ENCODE results near the gene MRI1. TPM values are rescaled to one million over a fixed set of nuclear protein-coding genes. Genes with fewer than 3 reads are reported as not detected.

The MRI1 gene
- total RNA-seq, 2 donors from 2014 or later, result 54.6 to 63.0 TPM

DNA sequence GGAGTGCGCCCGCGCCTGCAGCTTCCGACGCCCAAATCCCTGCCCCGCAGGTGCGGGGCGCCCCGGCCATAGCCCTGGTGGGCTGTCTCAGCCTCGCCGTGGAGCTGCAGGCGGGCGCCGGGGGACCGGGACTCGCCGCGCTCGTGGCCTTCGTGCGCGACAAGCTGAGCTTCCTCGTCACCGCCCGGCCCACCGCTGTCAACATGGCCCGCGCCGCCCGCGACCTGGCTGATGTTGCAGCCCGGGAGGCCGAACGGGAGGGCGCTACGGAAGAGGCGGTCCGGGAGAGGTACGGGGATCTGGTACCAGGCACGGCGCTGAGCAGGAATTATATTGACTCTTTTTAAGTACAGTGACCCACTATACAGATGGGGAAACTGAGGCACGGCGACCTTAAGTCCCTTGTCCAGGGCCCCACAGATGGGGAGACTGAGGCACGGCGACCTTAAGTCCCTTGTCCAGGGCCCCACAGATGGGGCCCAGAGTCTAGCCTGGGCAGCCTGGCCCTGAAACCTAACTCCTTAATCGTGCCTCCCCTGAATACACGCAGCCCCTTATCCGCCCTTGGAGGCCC lies 586 bp downstream of the MRI1 start:
- ATAC-seq (ENCODE audit: insufficient number of reproducible peaks, low FRiP score, low read depth) (peak; percentile 29), DNase-seq (ENCODE audit: low spot score) (no peak)
- Histone ChIP-seq H3K36me3 (peaks cover 44% of the 10 kb centered on the region), H3K4me1 (ENCODE audit: control insufficient read depth in 1 of 2, low read depth in 2 of 2) (peaks cover 9 to 16% of the 10 kb centered on the region in 2 donors), H3K27me3 (replicated peaks; ENCODE audit: insufficient read depth) (no peaks in the 10 kb centered on the region), H3K4me3 (peak overlapping the region; percentile 86), H3K9me3 (no peaks in the 10 kb centered on the region), H3K27ac (peak overlapping the region; percentile 31 to 58)
- TF ChIP-seq, protein P1, sequence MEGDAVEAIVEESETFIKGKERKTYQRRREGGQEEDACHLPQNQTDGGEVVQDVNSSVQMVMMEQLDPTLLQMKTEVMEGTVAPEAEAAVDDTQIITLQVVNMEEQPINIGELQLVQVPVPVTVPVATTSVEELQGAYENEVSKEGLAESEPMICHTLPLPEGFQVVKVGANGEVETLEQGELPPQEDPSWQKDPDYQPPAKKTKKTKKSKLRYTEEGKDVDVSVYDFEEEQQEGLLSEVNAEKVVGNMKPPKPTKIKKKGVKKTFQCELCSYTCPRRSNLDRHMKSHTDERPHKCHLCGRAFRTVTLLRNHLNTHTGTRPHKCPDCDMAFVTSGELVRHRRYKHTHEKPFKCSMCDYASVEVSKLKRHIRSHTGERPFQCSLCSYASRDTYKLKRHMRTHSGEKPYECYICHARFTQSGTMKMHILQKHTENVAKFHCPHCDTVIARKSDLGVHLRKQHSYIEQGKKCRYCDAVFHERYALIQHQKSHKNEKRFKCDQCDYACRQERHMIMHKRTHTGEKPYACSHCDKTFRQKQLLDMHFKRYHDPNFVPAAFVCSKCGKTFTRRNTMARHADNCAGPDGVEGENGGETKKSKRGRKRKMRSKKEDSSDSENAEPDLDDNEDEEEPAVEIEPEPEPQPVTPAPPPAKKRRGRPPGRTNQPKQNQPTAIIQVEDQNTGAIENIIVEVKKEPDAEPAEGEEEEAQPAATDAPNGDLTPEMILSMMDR (IDR thresholded peaks at IDR 0.05), result no peak

DNA sequence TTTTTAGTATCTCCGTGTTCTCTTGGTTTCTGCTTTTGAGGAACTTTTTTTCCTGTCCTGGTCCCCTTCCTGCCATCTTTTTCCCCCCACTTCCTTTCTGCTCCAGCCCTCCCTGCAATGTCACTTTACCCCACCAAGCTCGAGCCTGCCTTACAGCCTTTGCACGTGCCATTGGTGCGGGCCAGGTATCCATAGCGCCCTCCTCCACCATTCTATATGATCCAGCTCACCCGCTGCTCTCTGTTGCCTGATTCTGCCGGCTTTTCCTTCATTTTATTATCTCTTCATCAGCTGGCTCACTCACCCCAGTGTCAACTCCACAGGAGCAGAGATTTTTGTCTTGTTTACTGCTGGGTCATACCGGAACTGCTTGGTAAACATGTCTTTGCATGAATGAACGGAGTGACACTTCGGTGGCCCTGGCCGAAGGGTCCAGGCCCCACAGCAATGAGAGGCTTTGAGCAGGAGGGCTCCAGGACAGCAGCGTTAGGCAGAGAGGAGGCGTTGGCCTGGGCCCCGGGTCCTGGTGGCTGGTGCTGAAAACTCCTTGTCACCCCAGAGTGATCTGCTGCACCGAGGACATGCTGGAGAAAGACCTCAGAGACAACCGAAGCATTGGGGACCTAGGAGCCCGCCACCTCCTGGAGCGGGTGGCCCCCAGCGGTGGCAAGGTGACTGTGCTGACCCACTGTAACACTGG lies 1.2 kb downstream of the MRI1 start:
- TF ChIP-seq, protein P1 (IDR thresholded peaks at IDR 0.05), result no peak
- H3K4me1 ChIP-seq (ENCODE audit: control insufficient read depth in 1 of 2, low read depth in 2 of 2), result peaks cover 9 to 16% of the 10 kb centered on the region in 2 donors
- DNase-seq (ENCODE audit: low spot score) (no peak), ATAC-seq (ENCODE audit: insufficient number of reproducible peaks, low FRiP score, low read depth) (no peak)
- no peaks in the 10 kb centered on the region for H3K9me3 ChIP-seq
- H3K36me3 ChIP-seq, result peaks cover 44% of the 10 kb centered on the region
- H3K27ac ChIP-seq, result peak overlapping the region; percentile 31 to 58
- peak overlapping the region; percentile 86 for H3K4me3 ChIP-seq
- no peaks in the 10 kb centered on the region for H3K27me3 ChIP-seq (replicated peaks; ENCODE audit: insufficient read depth)

DNA sequence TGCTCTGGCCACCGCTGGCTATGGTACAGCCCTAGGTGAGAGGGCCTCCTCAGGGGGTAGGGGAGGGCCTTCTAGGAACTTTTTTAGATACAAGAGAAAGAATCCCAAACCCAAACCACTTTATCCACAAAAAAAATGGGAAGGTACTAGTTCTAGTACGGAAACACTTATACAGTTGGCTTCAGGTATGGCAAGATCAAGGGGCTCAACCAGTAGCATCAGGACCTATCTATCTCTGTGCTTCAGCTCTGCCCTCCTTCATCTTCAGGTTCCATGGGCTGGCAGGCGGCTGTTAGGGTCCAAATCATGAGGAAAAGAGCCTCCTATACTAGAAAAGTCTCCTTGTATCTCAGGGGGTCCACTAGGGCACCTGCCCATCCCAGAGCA lies 1.8 kb downstream of the MRI1 start:
- Histone ChIP-seq H3K9me3 (no peaks in the 10 kb centered on the region), H3K27me3 (replicated peaks; ENCODE audit: insufficient read depth) (no peaks in the 10 kb centered on the region), H3K4me1 (ENCODE audit: control insufficient read depth in 1 of 2, low read depth in 2 of 2) (peaks cover 9 to 16% of the 10 kb centered on the region in 2 donors), H3K36me3 (peaks cover 40% of the 10 kb centered on the region), H3K4me3 (no peak overlapping the region), H3K27ac (peak overlapping the region in 1 of 2 donors; percentile 17)
- TF ChIP-seq, protein P1 (IDR thresholded peaks at IDR 0.05), result no peak
- DNase-seq (ENCODE audit: low spot score) (no peak), ATAC-seq (ENCODE audit: insufficient number of reproducible peaks, low FRiP score, low read depth) (no peak)

DNA sequence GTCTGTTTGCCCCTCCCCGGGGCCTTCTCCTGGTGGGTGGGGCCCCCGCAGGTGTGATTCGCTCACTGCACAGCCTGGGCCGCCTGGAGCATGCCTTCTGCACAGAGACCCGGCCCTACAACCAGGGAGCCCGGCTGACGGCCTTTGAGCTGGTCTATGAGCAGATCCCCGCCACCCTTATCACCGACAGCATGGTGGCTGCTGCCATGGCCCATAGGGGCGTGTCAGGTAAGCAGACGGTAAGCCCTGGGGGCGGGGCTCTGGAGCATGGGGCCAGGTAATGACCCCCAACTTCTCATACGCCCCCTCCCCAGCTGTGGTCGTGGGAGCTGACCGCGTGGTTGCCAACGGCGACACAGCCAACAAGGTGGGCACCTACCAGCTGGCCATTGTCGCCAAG lies 4.2 kb downstream of the MRI1 start:
- ATAC-seq (ENCODE audit: insufficient number of reproducible peaks, low FRiP score, low read depth) (no peak), DNase-seq (ENCODE audit: low spot score) (no peak)
- TF ChIP-seq, protein P1 (IDR thresholded peaks at IDR 0.05), result no peak
- no peaks in the 10 kb centered on the region for H3K27me3 ChIP-seq (replicated peaks; ENCODE audit: insufficient read depth)
- peaks cover 15 to 19% of the 10 kb centered on the region in 2 donors for H3K4me1 ChIP-seq (ENCODE audit: control insufficient read depth in 1 of 2, low read depth in 2 of 2)
- H3K27ac ChIP-seq, result no peak overlapping the region
- H3K36me3 ChIP-seq, result peaks cover 29% of the 10 kb centered on the region
- H3K9me3 ChIP-seq, result no peaks in the 10 kb centered on the region
- no peak overlapping the region for H3K4me3 ChIP-seq

DNA sequence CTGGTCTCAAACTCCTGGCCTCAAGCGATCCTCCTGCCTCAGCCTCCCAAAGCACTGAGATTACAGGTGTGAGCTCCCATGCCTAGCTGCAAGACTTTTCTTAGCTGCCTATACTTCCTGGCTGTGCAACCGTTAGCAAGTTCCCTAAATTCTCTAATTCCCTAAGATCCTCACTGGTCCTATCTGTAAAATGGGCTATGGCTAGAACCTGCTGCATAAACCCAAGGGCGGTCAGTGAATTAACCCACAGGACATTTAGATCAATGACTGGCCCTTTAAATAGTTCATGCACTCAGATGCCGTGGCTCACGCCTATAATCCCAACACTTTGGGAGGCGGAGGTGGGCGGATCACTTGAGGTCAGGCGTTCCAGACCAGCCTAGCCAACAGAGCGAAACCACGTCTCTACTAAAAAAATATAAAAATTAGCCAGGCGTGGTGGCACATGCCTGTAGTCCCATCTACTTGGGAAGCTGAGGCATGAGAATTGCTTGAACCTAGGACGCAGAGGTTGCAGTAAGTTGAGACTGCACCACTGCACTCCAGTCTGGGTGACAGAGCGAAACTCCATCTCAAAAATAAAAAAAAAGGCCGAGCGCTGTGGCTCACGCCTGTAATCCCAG lies 5.8 kb downstream of the MRI1 start:
- DNase-seq (ENCODE audit: low spot score), result no peak
- Histone ChIP-seq H3K4me1 (ENCODE audit: control insufficient read depth in 1 of 2, low read depth in 2 of 2) (peaks cover 21 to 22% of the 10 kb centered on the region in 2 donors), H3K27ac (no peak overlapping the region), H3K4me3 (no peak overlapping the region), H3K9me3 (no peaks in the 10 kb centered on the region), H3K36me3 (peaks cover 29% of the 10 kb centered on the region), H3K27me3 (replicated peaks; ENCODE audit: insufficient read depth) (no peaks in the 10 kb centered on the region)
- TF ChIP-seq, protein P1 (IDR thresholded peaks at IDR 0.05), result no peak
- no peak for ATAC-seq (ENCODE audit: insufficient number of reproducible peaks, low FRiP score, low read depth)

All from thoracic aorta (tissue), 2 donors.